Subcutaneous adipose tissue (tissue), 4 donors: ENCODE results near the gene THY1. TPM values are rescaled to one million over a fixed set of nuclear protein-coding genes. Genes with fewer than 3 reads are reported as not detected.

Experiments used
- small RNA-seq: library from RNA; depleted of rRNA; stranded (forward); fragments of <200 nt; gene quantifications from one replicate; pipeline ENCODE3, GENCODE V24; 2016
- total RNA-seq, 4 donors: library from RNA; depleted of rRNA; stranded (reverse); fragments of >200 nt; gene quantifications; one replicate each; pipeline ENCODE4 v1.1.0, GENCODE V29; 2016
- TF ChIP-seq, protein P1 (sequence below): fragments of 450-650 bp; IDR thresholded peaks from one replicate; pipeline ENCODE4 v1.5.1; 2016; ENCODE audit warnings: low read depth, mild to moderate bottlenecking, control low read depth, antibody characterized with exemption, moderate library complexity

The THY1 gene
- total RNA-seq, 4 donors from 2014 or later, result 11.3 to 39.4 (median 22.1) TPM

DNA sequence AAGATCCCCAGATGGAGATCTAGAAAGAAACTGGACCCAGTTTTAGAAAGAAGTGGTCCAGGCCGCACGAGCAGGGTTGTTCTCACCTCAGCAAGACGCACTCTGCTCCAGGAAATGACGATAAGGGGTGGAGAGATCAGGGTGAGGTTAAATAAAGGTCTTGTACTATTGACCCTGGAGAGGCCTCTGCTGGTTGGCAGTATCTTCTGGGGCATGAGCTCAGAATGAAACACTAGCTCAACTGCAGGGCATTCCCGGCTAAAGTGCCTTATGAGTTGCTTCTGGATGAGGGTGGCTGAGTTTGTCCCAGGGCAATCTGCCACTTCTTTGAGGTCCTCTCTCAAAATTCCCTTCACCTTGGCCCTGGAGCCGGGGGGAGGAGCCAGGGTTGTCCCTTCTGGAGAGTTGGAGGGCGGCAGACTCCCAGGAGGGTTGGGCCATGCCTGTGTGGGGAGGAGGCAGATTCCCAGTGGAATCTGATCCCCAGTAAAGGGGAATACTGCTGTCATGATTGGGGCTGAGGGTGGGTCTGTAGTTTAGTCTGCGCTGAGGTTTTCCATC lies 52.4 kb downstream of the THY1 start:
- TF ChIP-seq, protein P1, sequence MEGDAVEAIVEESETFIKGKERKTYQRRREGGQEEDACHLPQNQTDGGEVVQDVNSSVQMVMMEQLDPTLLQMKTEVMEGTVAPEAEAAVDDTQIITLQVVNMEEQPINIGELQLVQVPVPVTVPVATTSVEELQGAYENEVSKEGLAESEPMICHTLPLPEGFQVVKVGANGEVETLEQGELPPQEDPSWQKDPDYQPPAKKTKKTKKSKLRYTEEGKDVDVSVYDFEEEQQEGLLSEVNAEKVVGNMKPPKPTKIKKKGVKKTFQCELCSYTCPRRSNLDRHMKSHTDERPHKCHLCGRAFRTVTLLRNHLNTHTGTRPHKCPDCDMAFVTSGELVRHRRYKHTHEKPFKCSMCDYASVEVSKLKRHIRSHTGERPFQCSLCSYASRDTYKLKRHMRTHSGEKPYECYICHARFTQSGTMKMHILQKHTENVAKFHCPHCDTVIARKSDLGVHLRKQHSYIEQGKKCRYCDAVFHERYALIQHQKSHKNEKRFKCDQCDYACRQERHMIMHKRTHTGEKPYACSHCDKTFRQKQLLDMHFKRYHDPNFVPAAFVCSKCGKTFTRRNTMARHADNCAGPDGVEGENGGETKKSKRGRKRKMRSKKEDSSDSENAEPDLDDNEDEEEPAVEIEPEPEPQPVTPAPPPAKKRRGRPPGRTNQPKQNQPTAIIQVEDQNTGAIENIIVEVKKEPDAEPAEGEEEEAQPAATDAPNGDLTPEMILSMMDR, result no peak

DNA sequence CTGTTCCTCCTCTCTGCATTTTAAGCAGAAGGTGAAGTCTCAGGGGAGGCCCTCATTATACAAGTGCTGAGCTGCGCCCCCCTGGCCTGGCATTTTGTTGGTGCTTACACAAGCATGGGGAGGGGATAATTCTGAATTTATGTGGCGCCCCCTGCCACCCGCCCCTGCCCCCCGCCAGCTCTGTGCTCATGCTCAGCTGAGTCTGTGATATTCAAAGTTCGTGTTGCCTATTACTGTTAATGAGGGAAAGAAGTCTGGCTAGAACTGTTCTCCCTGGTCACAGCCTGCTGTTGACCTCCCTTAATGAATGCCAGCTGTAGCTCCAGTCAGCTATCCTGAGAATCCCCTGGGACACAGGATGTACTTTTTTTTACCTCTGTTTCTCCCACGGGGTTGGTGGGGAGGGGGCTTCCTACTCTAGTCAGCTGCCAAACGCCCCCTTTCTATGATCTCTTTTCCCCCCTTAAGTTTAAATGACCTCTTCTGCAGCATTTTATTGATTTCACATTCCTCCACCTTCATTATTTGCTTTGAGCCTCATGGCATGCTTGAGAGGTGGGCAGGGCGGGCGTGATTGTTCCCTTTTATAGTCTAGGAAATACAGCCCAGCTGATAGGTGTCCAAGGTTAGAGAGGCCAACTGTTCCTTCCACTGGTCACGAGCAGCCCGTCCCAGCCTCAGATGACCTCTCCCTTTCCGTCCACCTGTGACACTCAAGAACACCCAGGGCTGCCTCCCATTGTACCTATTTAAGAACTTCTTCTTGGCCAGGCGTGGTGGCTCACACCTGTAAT lies 53.6 kb downstream of the THY1 start:
- TF ChIP-seq, protein P1, result no peak

DNA sequence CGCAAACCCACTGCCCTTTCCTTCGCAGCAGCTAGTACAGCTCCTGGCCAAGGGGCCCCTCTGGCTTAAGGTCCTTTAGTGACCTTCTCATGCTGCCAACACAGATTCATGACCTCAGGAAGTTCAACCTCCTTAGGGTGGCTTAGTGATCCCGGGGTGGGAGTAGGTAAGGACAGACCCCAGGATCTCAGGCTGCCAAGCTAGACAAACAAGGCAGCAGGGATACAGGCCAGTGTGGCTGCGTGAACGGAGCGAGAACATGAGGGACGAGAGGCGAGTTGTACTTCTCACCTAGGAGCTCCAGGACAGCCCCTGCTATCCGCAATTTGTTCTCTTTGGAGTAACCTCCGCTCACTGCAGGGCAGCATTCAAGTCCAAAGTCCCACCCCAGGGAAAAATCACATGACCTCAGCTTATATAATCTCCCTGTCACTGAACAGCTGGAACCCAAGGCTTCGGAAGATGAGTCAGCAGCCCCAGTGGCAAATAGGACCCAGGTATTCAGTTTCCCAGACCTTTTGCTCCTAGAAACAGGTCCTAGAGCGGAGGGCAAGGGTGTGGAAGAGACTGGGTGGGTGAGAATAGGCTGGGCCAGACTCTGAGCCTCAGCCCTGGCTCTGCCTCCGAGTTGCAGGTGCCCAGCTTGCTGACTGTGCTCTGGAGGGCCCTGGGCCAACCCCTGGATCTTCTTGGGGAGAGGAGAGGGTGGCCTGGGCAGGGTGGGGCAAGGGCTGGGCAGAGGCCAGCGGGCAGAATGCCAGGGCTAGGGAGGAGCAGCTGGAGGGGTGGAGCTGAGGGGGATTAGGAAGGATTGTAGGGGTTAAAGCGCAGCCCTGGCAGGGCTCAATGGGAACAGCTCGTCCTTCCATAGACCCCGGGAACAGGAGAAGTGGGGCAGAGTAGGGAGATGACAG lies 54.6 kb downstream of the THY1 start:
- TF ChIP-seq, protein P1, result no peak

DNA sequence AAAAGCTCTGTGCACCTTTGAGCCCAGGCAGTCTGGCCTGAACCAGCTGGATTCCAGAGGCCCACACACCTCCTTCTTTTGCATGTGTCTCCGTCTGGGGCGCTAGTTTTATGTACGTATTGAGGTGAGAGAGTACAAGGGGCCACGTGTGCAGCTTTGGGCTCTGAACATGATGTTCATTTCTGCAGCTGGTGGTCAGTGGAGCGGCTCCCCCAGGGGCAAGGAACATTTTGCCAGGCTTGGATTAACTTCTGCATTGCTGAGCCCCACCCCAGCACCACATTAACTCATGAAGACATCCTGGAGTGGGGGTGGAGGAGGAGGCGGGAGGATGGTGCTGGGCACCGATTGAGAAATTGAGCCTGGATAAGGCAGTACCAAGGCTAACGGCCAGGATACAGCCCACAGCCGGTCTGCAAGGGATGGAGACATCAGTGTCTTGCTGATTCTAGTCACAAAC lies 55.3 kb downstream of the THY1 start:
- TF ChIP-seq, protein P1, result no peak

Small RNA genes within 50 kb of the gene (small RNA-seq; reads per million reads assigned to genes)
- not detected for gene AP003396.4

Other genes with a start within 250 kb of the THY1 start
- gene NHERF4, start 237.7 kb downstream of the THY1 start, total RNA-seq, result under 1 TPM in 3 of 4 donors, not detected in 1; 0.19 to 0.51 (median 0.22) TPM
- 10 to 100 TPM; 18.1 to 27.4 (median 22.2) TPM for gene CBL, start 216.8 kb downstream of the THY1 start, total RNA-seq
- gene MCAM, start 106.0 kb downstream of the THY1 start, total RNA-seq, result 1,000 to 10,000 TPM in 2 of 4 donors, 100 to 1,000 TPM in 2; 655 to 1,853 (median 1,046) TPM
- 10 to 100 TPM; 10.2 to 15.1 (median 11.7) TPM for gene RNF26, start 88.6 kb downstream of the THY1 start, total RNA-seq
- 10 to 100 TPM; 10.6 to 41.2 (median 29.8) TPM for gene C1QTNF5, start 82.3 kb downstream of the THY1 start, total RNA-seq
- not detected for gene MFRP, start 76.5 kb downstream of the THY1 start, total RNA-seq
- gene USP2, start 41.5 kb downstream of the THY1 start, total RNA-seq, result 1 to 10 TPM in 2 of 4 donors, under 1 TPM in 2; 0.19 to 8.7 (median 1.0) TPM